A673 (cell line): ENCODE data around the gene TBC1D16.

Source experiments
- CTCF ChIP-seq: fragments of 300-800, 200-600 bp; sonication (generic); conservative IDR thresholded peaks from 2 replicates; pipeline ENCODE4 v1.5.1; 2017; ENCODE audit warnings: low read depth, mild to moderate bottlenecking, antibody characterized with exemption, low read length, moderate library complexity, mixed read lengths
- EZH2 ChIP-seq: fragments of 200-600 bp; sonication (generic); IDR thresholded peaks from 2 replicates; pipeline ENCODE4 v1.6.1; 2017; ENCODE audit warnings: borderline replicate concordance, low read depth, mild to moderate bottlenecking, mixed read lengths, antibody characterized with exemption, low read length; ENCODE audit not compliant: poor library complexity, severe bottlenecking

DNA sequence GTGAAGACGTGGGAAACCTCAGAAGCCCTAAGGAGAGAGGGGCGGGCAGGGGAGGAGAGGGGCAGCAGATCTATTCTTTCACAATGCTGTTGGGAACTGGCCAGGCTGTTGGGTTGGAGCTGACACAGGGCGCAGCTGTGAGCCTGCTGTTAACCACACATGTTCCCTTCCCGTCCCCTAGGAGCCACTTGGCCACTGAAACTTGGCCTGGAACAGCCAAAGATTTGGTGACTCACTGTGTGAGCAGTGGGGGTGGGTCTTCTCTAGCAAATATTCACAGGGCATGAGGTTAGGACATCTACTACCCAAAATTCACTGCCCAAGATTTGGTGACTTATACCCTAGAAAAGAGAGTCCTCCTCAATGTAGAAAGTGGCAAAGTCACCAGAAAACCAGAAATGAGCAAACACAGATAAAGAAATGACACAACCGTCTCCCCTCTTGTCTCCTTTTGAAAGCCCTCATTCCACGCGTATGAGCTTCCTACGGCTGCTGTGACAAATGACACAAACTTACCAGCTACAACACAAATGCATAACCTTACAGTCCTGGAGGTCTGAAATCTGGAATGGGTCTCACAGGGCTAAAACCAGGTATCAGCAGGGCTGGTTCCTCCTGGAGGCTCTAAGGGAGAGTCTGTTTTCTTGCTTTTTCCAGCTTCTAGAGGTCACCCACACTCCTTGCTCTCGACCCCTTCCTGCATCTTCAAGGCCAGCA is 6.3 kb downstream of the TBC1D16 start:
- TF ChIP-seq CTCF (no peak), EZH2 (no peak)
